Kidney capillary endothelial cell (primary cell): ENCODE data around the gene ASPDH.

ENCODE experiments used
- DNase-seq: peaks from one replicate; pipeline ENCODE4 v3.0.0-alpha.2; 2018; ENCODE audit warnings: low spot score

Gene ASPDH

DNA sequence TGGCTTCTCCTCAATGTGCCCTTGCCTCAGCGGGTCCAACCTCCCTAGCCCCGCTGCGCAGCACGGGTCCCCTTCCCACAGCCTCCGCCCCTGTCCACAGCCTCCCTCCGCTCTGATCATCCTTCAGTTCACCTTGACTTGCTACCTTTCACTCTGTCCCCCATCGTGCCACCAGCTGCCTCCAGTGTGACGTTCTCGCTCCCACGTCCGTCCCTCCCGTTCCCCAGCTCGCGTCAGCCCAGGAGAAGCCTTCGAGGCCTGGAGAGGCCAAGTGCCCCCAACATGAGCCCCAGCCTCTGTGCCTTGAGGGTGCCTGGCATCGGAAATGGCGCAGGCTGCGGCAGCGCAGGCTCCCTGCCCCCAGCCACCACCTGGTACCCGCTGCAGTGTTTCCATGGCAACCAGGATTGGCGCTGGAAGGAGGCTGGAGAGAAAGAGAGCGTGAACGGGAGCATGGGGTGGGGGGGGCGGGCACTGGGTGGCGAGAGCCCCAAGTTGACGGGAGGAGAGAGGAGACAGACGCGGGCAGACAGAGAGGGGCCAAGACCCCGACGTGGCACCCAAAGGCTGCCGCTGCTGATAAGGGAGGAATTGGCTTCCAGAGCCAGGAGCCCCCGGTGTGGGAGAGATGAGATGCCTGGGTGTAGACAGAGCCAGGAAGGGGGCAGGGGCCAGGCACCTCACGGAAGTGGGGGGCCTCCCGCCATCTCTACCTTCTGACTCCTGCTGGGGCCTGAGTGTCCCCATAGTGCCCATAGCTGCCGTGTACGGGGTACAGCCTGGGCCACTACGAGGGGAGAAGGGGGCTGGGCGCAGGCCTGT lies 844 bp upstream of the ASPDH start:
- no peak for DNase-seq

DNA sequence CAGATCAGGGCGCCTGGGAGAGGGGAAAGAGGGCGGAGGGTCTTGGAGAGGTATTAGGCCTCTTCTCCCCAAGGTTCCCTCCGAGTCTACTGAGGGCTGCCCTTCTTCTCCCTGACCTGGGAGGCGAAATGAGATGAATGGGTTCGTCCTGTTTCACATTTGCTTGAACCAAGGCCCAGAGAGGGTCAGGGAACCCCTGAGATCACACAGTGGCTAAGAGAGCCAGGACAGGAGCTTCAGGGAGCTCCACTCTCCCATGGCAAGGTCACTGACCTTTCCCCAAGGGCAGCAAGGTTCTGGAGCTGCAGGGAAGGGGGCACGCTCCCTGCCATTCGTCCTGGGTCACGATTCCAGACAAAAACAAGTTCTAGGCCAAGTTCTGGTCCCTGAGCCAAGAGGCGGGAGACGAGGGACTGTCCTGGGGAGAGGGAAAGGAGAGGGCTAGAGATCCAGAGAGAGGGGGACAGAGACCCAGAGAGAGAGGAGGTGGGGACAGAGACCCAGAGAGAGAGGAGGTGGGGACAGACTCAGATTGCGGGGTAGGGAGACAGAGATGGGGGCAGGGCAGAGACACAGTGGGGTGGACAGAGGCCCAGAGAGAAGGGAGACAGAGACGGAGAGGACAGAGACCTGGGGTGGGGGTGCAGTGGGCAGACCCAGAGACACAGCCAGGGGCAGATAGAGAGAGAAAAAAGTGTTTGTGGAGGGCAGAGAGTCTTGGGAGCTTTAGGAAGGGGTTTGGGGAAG lies 541 bp downstream of the ASPDH start:
- DNase-seq: no peak

DNA sequence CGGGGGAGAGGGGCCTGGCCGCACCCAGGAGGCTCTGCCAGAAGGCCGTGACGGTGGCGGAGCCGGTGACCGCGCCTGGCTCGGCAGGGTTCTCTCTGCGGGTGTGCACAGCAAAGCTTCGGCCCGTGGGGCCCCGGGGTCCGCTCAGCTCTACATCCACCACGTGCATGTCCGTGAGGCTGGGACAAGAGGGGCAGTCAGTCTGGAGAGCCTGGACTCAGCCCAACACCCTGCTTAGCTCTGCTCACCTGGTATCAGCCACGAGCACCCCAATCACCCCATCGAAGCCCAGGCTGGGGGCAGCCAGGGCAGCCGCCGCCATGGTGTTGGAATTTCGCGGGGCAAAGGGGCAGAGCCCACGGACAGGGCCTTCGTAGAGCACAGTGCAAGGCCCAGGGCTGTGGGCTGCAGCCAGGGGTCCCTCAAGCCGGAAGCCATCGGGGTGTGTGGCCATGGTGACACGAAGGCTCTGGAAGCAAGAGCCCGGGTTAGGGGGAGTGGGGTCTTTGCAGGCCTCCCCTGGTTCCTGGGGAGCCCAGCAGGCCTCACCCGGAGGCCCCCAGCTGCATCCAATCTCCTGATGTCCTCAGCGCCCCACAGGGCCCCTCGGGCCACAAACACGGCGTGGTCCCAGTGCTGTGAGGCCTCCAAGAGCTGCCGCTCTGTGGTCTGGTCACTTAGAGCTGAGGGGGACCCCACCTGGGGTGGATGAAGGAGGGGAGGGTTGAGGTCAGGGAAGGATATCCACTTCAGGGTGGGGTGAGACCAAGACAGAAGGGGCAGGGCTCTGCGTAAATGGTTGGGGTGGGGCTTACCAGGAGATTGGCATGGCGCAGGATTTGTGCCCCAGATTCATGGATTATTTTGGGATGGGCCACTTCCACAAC lies 1.4 kb downstream of the ASPDH start:
- DNase-seq: no peak

DNA sequence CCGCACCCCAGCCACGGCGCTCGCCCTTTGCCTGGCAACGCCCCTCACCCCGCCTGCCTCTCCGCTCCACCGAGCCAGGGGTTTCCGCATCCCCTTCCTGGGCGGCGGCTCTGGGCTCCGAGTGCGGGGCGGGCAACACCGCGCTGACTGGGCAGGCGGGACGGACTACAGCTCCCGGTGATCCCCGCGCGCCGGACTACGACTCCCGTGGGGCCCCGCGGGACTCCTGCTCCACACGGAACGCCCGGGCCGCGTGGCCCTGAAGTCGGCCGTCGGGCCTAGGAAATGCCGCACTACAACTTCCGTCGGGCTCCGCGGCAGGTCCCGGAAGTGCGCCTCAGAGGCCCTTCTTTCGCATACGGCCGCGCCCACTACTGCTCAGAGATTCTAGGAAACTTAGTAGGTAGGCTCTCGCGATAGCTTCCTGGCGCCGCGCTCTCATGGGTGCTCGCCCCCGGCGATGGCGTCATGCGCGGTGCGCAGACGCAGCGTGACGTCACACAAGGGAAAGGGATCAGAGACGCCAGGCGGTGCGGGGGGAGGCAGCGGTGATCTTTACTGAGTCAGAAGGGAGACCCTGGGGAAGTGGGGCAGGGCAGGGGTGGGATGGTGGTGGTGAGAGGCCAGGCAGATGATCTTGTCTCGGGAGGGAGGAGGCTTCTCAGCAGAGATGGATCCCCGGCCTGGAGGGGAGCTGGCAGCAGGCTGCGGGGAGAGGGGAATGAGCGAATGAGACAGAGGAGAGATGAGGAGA lies 2.5 kb downstream of the ASPDH start, which contains the start of gene JOSD2:
JOSD2 (minus strand) TSS at position 123 of the 754 bp plus-strand sequence. CDS start 760 bp downstream, outside the sequence.
- DNase-seq: peak; percentile 99

DNA sequence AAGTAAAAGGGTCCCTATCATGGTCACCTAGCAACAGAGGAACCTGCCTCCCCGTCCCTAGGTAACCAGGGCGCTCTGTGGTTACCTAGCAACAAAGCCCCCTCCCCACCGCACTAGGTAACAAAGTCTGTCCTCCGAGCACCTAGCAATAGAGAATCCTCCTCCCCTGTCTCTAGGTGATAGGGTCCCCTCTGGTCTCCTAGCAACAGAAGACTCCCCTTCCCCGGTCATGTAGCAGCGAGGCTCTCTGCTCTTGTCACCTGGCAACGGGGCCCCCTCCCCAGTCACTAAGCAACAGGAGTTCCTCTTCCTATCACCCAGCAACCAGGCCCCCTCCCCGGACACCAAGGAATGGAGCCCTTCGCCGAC lies 3.0 kb downstream of the ASPDH start:
- no peak for DNase-seq

DNA sequence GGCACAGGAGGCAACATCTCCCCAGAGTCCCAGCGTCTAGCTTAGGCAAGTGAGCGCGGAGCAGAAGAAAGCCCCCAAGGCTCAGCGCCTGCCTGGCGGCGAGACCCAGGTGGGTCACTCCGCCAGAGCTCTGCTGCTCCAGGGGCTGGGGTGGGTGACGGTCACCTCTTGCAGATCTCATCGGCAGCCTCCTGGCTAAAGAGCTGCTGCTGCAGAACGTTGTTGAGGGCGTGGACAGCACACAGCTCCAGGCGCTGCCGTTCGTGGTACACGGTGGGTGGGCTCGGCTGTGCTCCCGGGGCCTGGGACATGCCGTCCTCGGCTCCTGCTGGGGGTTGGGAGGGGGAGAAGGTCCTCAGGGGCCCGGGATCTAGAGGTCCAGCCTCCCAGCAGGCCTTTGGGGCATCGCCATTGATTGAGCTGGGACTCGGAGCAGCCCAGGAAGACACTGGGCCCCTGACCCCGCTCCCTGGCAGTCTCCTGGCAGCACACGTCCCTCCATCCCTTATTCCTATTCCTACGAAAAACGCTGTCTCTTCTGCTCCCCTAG lies 3.5 kb downstream of the ASPDH start:
- no peak for DNase-seq

DNA sequence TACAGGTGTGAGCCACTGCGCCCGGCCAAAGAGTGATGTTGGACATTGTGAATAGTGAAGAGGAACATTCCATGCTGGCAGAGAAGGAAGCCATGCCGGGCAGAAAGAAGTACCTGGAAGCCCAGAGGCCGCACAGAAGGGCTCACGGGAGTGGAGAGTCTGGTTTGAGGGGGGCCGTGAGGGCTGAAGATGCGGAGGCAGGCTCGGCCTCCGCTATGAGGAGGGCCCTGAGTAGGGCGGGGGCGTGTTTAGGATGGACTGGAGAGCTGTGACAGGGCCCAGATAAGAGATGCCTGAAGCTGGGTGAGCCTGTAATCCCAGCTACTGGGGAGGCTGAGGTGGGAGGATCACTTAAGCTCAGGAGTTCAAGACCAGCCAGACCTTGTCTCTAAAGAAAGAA lies 4.3 kb downstream of the ASPDH start:
- DNase-seq: no peak

DNA sequence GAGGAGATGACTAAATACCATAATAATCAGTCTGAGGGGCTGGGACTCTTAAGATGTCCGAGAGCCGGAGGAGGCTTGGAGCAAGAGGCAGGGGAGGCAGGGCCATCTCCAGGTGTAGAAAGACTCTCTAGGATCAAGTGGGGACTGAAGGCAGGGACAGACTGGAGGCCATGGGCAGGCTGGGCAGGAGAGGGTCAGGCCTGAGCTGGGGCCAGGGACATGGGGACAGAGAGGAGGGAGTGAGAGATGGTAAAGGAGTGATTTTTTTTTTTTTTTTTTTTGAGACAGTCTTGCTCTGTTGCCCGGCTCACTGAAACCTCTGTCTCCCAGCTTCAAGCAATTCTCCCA lies 4.9 kb downstream of the ASPDH start:
- no peak for DNase-seq

DNA sequence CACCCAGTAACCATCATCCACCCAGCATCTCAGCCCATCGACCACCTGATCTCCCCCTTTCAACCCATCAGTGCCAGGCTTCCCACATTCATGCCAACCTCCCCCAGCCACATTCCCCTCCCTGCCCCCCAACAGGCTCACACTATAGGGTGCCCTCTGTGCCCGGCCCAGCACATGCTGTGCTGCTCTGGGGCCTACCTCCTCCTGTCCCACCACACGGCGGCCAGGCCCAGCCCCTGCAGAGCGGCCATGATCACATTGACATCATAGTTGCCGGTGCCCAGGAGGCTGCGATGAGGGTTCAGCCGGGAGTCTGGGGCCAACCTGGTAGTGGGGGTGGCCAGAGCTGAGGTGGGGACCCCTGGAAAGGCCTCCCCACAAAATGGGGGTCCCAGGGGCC lies 6.3 kb downstream of the ASPDH start:
- no peak for DNase-seq

DNA sequence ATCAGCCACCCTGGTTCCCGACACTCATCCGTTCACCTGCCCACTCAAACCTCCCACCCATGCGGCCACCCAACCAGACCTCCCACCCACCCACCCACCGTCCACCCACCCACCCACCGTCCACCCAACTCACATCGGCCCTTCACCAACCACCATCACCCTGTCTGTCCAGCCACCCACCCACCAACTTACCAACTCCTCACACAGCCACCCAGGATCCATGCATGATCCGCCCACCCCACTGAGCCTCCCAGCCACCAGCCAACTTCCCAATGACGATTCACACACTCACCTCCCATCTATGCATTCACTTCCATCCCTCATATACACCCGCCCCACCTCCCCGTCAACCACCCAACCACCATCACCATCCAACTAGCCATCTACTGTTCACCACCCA lies 7.0 kb downstream of the ASPDH start:
- no peak for DNase-seq

DNA sequence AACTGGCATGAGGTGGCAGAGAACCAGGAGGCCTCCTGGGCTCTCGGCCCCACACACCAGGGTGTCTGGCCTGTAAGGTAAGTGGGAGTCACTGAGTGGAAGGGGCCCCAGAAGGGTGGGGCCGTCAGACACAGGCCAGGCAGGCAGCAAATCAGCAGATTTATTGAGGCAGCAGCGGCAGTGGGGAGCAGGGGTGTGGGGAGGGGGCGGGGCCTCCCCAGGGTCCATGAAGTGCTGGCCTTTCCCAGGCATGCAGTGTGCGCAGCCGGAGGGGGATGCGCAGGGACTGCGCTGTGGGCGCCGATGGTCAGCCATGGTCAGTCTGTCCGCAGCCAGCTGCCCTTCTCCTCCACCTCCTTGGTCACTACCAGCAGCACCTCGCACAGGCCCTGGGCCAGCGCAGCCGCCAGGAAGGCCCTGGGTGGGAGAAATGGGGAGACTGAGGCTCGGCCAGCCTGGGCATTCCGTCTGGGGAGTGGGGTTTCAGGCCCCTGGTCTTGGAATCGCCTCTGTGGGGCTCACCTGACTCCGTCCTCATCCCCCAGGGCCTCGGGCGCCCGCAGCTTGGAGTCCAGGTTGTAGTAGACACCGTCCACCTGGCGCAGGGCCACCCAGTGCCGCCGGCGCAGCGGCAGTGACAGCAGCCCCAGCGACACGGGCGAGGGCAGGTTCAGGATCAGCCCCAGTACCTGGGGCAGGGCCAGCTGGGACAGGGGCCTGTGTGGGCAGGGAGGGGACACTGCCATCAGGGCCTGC lies 7.7 kb downstream of the ASPDH start:
- DNase-seq: no peak

DNA sequence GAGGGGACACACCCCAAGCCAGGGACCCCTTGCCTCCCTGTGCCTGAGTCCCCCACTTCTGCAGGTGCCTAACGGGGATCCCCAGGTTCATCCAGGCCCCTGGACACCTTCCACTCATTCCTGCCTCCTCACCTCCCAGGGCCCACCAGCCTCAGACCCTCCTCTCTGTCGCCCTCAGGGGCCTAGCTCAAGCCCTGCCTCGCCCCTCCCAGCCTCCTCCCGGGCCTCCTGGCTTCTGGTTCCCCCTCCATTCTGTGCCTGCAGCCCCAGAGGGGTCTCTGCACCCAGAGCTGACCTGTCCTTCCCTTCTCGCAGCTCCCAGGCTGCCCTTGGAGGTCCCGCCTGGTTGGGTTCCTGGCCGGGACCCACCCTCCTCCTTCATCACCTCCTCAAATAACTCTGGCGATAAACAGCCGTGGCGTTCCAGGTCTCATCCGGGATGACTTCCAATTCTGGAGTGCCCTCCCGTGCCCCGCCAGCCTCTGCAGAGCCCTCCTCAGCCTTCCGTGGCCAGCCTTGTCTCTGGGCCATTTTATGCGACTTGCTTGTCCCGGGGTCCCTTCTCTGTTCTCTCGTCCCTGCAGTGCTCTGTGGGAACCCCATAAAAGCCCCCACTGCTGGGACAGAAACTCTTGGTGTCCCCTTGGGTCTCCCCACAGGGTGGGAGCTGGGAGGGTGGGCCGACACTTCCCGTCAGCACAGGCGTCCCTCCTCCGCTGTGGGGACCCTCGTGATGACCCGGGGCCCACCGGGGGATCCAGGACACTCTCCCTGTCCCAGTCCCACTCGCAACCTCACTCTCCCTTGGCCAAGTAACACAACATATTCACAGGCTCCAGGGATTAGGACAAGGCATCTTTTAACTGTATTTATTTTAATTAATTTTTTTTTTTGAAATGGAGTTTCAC lies 11.9 kb downstream of the ASPDH start:
- no peak for DNase-seq

DNA sequence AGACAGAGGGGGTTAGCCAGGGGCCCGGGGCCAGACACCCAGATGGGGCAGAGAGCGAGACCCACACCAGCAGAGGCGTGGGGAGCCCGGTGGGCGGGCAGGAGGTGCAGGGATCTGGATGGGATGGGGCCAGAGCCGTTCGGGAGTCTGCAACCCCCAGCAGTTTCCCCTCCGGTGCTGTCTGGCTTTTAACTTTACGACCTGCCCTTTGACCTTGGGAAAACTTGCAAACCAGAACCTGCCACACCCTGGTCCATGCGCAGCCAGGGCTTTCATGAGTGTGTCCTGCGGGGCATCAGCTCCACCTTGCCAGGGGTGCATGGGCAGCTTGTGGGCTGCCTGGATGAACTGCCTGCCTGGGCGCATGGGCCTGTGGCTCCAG lies 12.5 kb downstream of the ASPDH start:
- DNase-seq: no peak

DNA sequence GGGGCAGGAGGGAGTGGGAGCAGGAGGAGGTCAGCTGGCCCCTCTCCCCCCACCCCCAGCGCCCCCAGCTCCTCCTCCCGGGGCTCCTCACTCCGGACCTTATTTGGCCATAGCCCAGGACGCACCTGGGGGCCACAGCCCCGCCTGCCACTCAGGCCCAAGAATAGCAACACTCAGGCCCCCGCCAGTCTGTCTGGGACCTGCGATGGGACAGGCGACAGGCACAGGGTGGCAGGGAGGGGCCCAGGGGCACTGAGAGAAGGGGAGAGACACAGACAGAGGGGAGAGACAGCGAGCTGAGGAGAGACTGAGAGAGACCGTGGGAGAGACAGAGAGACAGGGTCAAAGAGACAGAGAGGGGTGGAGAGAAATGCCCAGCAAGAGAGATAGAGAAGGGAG lies 13.0 kb downstream of the ASPDH start:
- DNase-seq: no peak

DNA sequence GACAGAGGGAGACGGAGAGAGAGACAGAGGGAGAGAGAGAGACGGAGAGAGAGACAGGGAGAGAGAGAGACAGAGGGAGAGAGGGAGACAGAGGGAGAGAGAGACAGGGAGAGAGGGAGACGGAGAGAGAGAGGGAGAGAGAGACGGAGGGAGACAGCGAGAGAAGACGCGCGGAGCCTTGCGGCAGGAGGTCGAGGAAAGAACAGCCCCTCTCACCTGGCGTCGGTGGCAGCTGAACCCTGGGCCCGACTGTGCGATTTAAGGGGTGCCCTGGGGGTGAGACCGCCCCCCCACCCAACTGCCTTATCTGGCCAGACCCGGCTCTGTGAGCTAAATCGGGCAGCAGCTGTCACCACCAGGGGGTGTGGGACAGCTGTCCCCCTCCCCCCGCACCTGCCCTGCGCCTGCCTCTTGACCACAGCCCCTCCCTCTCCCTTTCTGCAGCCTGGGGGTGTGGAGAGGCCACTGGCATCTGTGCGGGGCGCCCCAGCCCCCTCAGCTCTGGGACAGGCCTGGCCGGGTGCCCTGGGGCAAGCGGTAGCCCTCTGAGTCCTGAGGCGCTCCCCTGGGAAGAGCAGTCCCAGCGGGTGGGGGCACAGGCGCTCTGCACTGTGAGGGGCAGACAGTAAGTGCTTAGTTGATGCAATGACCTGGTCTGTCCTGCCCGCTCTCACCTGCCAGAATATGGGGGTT lies 13.5 kb downstream of the ASPDH start:
- DNase-seq: no peak

DNA sequence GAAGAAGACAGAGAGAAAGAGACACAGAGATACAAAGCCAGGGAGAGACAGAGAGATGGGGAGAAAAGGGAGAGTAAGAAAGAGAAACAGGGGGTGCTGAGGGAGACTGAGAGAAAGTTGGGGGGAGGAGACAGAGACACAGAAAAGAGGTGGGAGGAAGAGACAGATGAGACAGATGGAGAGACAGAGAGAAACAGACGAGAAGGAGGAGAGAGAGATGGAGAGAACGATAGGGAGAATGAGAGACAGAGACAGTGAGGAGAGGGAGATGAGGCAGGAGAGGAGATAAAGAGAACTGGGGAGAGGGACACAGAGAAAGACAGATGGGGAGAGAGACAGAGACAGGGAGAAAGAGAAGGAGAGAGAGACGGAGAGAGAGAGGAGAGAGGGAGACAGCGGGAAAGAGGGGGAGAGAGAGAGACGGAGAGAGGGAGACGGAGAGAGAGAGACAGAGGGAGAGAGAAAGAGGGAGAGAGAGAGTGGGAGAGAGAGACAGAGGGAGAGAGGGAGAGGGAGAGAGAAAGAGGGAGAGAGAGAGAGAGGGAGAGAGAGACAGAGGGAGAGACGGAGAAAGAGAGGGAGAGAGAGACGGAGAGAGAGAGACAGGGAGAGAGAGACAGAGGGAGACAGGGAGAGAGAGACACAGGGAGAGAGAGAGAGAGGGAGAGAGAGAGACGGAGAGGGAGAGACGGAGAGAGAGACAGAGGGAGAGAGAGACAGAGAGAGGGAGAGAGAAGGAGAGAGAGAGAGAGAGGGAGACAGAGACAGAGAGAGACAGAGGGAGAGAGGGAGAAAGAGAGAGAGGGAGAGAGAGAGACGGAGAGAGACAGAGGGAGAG lies 15.3 kb downstream of the ASPDH start:
- no peak for DNase-seq

DNA sequence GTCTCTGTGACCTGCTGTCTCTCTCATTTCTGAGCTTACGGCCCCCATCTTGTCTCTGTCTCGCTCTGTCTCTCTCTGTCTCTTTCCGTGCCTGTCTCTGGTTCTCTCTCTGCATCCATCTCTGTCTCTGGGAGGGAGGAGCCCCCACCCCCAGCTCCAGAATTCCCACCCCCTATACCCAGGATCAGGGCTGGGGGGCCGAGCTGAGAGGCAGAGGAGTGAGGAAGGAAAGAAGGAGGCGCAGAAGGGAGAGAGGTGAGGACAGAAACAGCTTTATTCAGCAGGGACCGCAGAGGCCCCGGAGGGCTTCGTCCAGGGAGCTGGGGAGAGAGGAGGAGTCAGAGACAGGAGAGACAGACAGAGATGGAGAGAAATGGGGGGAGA lies 16.7 kb downstream of the ASPDH start:
- no peak for DNase-seq
